HG03159 (cell line): ENCODE data around the gene GAREM2.
"Not testable (repeated sequence)": the region's sequence is repeated elsewhere in the genome, so short reads cannot be mapped to it uniquely, and the experiment has no call there.

Experiments
- ATAC-seq: cut with Tn5 transposase; IDR thresholded peaks from one replicate; pipeline ENCODE4 v1.9.1; 2021; ENCODE audit warnings: mild to moderate bottlenecking, moderate library complexity; ENCODE audit not compliant: unreplicated experiment

GAREM2 gene

GRCh38 chr2:26172871-26173775, at the start of gene GAREM2:
GAREM2 (plus strand) TSS chr2:26173088; CDS start chr2:26173221, 133 bp downstream.
- no peak for ATAC-seq

GRCh38 chr2:26123426-26123825, 49.5 kb upstream of the GAREM2 start:
- ATAC-seq: no peak

- ATAC-seq: no peak
These were observed 46.8 kb upstream of the GAREM2 start for GRCh38 chr2:26126074-26126473.

GRCh38 chr2:26128176-26128575, 44.7 kb upstream of the GAREM2 start:
- ATAC-seq: no peak

- no peak for ATAC-seq
These were observed 42.1 kb upstream of the GAREM2 start for GRCh38 chr2:26130763-26131162.

- no peak for ATAC-seq
These were observed 36.4 kb upstream of the GAREM2 start for GRCh38 chr2:26136451-26136850.

- ATAC-seq: no peak
These were observed 33.4 kb upstream of the GAREM2 start for GRCh38 chr2:26139269-26140183.

- no peak for ATAC-seq
These were observed 31.6 kb upstream of the GAREM2 start for GRCh38 chr2:26141145-26141769.

- ATAC-seq: no peak
These were observed 28.9 kb upstream of the GAREM2 start for GRCh38 chr2:26144031-26144430.

- ATAC-seq: no peak
These were observed 27.8 kb upstream of the GAREM2 start for GRCh38 chr2:26144953-26145680.

GRCh38 chr2:26148501-26148900, 24.4 kb upstream of the GAREM2 start:
- ATAC-seq: no peak

- ATAC-seq: no peak
These were observed 22.6 kb upstream of the GAREM2 start for GRCh38 chr2:26150243-26150642.

GRCh38 chr2:26157580-26157979, 15.3 kb upstream of the GAREM2 start:
- no peak for ATAC-seq

GRCh38 chr2:26161926-26162325, 11.0 kb upstream of the GAREM2 start:
- ATAC-seq: no peak

GRCh38 chr2:26162963-26163362, 9.9 kb upstream of the GAREM2 start:
- no peak for ATAC-seq

GRCh38 chr2:26164231-26164630, 8.7 kb upstream of the GAREM2 start:
- ATAC-seq: no peak

- no peak for ATAC-seq
These were observed 8.2 kb upstream of the GAREM2 start for GRCh38 chr2:26164641-26165211.

- no peak for ATAC-seq
These were observed 7.5 kb upstream of the GAREM2 start for GRCh38 chr2:26165403-26165802.

GRCh38 chr2:26166541-26166940, 6.3 kb upstream of the GAREM2 start:
- ATAC-seq: not testable (repeated sequence)

- ATAC-seq: no peak
These were observed 4.1 kb upstream of the GAREM2 start for GRCh38 chr2:26168785-26169184.
